COLO668 (cell line): ENCODE measurements around the gene NKX3-2.

Experiments used
- DNase-seq: peaks from one replicate; lab custom pipeline; 2025; ENCODE audit not compliant: unreplicated experiment; lab: John Stamatoyannopoulos, UW

The NKX3-2 gene

GRCh38 chr4:13534344-13535063, 9.8 kb downstream of the NKX3-2 start:
- peak; percentile 21 for DNase-seq

- DNase-seq: no peak
Measured at GRCh38 chr4:13533670-13534343, 10.5 kb downstream of the NKX3-2 start.

GRCh38 chr4:13531625-13531998, 12.7 kb downstream of the NKX3-2 start:
- no peak for DNase-seq

GRCh38 chr4:13530823-13531624, 13.3 kb downstream of the NKX3-2 start:
- no peak for DNase-seq

GRCh38 chr4:13529128-13529919, 15.0 kb downstream of the NKX3-2 start:
- DNase-seq: no peak

GRCh38 chr4:13528821-13529127, 15.5 kb downstream of the NKX3-2 start:
- DNase-seq: no peak

- peak; percentile 16 for DNase-seq
Measured at GRCh38 chr4:13527981-13528820, 16.1 kb downstream of the NKX3-2 start.

- DNase-seq: no peak
Measured at GRCh38 chr4:13527192-13527980, 16.9 kb downstream of the NKX3-2 start.

GRCh38 chr4:13526658-13527057, 17.6 kb downstream of the NKX3-2 start:
- DNase-seq: no peak

GRCh38 chr4:13525606-13526281, 18.6 kb downstream of the NKX3-2 start:
- no peak for DNase-seq

- no peak for DNase-seq
Measured at GRCh38 chr4:13524504-13525243, 19.6 kb downstream of the NKX3-2 start.

GRCh38 chr4:13523591-13524503, 20.5 kb downstream of the NKX3-2 start:
- DNase-seq: no peak

- DNase-seq: no peak
Measured at GRCh38 chr4:13523105-13523477, 21.2 kb downstream of the NKX3-2 start.

GRCh38 chr4:13522282-13523104, 21.8 kb downstream of the NKX3-2 start:
- peak; percentile 55 for DNase-seq

- DNase-seq: no peak
Measured at GRCh38 chr4:13521047-13521446, 23.3 kb downstream of the NKX3-2 start.

- DNase-seq: no peak
Measured at GRCh38 chr4:13516315-13516860, 27.9 kb downstream of the NKX3-2 start.
